Adrenal gland (tissue), 12 donors: Measurements from ENCODE around the gene SOX8. TPM values are rescaled to one million over a fixed set of nuclear protein-coding genes. Genes with fewer than 3 reads are reported as not detected.
A peak's percentile ranks its signal among the peaks of the same experiment; 100 is the strongest.

Source experiments
- DNase-seq, 7 donors: peaks; one replicate each; pipeline ENCODE4 v3.0.0-alpha.2; 2019 to 2020
- H3K27ac ChIP-seq, 5 donors: fragments of 200-600 bp; sonication (generic) in 4 of 5; 1 replicate in 3 of 5; 2 replicates in 2 of 5; pipeline versions ENCODE4 v1.5.1 to v1.8.0; 2016 to 2020; ENCODE audit warnings: mild to moderate bottlenecking in 1 of 5
- H3K27me3 ChIP-seq: fragments of 200-600 bp; 2 replicates; pipeline ENCODE4 v1.8.0; 2021
- H3K36me3 ChIP-seq, 2 donors: fragments of 200-600 bp; replicated peaks in 1 of 2; 1 replicate in 1 of 2; 2 replicates in 1 of 2; pipeline versions ENCODE4 v1.5.1 to v1.8.0; 2018 to 2022
- H3K4me1 ChIP-seq, 2 donors: fragments of 200-600 bp; replicated peaks in 1 of 2; 1 replicate in 1 of 2; 2 replicates in 1 of 2; pipeline versions ENCODE4 v1.5.1 to v1.8.0; 2018 to 2021
- H3K4me3 ChIP-seq, 4 donors: fragments of 200-600 bp; sonication (generic) in 3 of 4; one replicate each; pipeline ENCODE4 v1.5.1; 2016 to 2018
- H3K9me3 ChIP-seq, 3 donors: fragments of 200-600 bp; sonication (generic) in 1 of 3; replicated peaks in 1 of 3; 1 replicate in 2 of 3; 2 replicates in 1 of 3; pipeline versions ENCODE4 v1.5.1 to v1.8.0; 2016 to 2021
- CTCF ChIP-seq, 6 experiments: fragments of 450-650 bp in 4 of 6; fragments of 200-600 bp in 2 of 6; sonication (generic) in 1 of 6; IDR thresholded peaks; 1 replicate in 5 of 6; 2 replicates in 1 of 6; pipeline versions ENCODE4 v1.5.1 to v1.8.0; 2016 to 2021; ENCODE audit warnings: antibody characterized with exemption in 6 of 6, mild to moderate bottlenecking in 2 of 6, moderate library complexity in 1 of 6
- POLR2A ChIP-seq, 2 donors: fragments of 450-650 bp; IDR thresholded peaks; one replicate each; pipeline ENCODE4 v1.6.1; 2017; ENCODE audit warnings: antibody characterized with exemption in 2 of 2, mild to moderate bottlenecking in 2 of 2, moderate library complexity in 1 of 2
- WGBS, 4 donors: extraction: QIAGEN DNeasy Blood & Tissue Kit in 2 of 4; methylation state at CpG; one replicate each; pipeline versions ENCODE4 v1.1.5 to v1.1.7; 2013 to 2017; 5-methylcytosine and 5-hydroxymethylcytosine counted together
- intact Hi-C, 2 donors: fragments of 100-400 bp; cut with DNase I; formaldehyde crosslinking; loops; one replicate each; pipeline versions ENCODE4 v1.14.1 to v1.15.0; 2022 to 2023
- polyA plus RNA-seq, 3 donors: library from polyadenylated mRNA; stranded (reverse); fragments of 200-250 nt in 2 of 3; fragments of 350-450 nt in 1 of 3; fragmentation: Illumina TruSeq in 1 of 3; extraction: RNeasy Lipid Tissue Mini Kit (QIAGEN cat#74804) in 1 of 3; gene quantifications; one replicate each; pipeline ENCODE4 v1.2.3, GENCODE V29; 2013 to 2014
- total RNA-seq, 9 donors: library from RNA; depleted of rRNA in 4 of 9; stranded (reverse); fragments of >200 nt in 4 of 9; fragments of 120-200 nt in 1 of 9; fragmentation: NEBNext Ultra II Directional in 1 of 9; extraction: Animal tissue kit (Norgen Biotek cat#: 25700) in 1 of 9; gene quantifications; one replicate each; pipeline versions ENCODE4 v1.1.0 to v1.2.4, GENCODE V29; 2013 to 2023
- donor health status: healthy with polysubstance abuse.
- donor health status: Bipolar disorder and iron deficiency.
- donor health status: DM: yes; HTN: yes; CAD: no.
- donor health status: DM: no; HTN: no; CAD: no.
- donor health status: DM: no; HTN: no; CAD: no.
- donor health status: DM: yes; HTN: yes; CAD: no.

SOX8 gene
- total and polyA plus RNA-seq, 12 donors = 0.04 to 2.1 (median 0.69) TPM

DNA sequence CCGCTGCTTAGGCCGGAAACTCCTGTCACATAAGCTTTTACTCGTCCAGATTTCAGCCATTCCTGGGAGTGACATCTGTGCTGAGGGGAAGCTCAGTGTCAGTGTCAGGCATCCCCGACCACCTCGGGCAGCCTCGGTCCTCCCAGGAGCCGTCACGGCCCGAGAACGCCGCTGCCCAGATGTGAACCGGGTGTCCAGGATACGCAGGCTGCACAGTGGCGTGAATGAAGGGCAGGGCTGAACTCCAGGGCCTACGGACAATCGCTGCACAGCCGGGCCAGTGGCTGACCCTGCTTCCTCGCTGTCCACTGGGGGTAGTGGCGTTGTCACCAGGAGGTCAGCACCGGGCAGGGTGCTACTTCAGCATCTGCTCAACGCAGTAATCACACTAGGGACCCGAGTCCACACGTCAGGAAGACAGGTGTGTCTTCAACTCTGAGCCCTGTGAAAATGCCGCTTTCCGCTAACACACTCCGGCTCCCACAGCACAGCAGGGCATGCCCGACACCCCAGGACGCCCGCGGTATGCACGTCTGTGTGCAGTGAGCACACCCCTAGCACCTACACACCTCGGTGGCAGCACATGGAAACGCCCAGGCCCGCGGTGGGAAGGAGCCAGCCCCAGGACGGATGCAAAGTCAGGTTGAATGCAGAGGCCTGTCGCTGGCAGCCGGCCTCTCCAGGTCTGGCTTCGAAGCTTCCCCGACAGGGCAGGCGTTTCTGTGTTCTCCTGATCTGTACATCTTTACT, 13.8 kb upstream of the SOX8 start:
- H3K27me3 ChIP-seq = no peaks in the 10 kb centered on the region

GRCh38 chr16:968620-969019, 12.9 kb upstream of the SOX8 start:
- no peak for DNase-seq
- intact Hi-C loops = no loop called here
- Histone ChIP-seq H3K27ac (no peak overlapping the region), H3K27me3 (no peaks in the 10 kb centered on the region), H3K4me3 (no peak overlapping the region), H3K4me1 (peaks cover 9 to 15% of the 10 kb centered on the region in 2 donors), H3K36me3 (no peaks in the 10 kb centered on the region), H3K9me3 (no peaks in the 10 kb centered on the region)
- no peak for TF ChIP-seq CTCF (IDR thresholded peaks at IDR 0.05)
- no peak for TF ChIP-seq POLR2A (IDR thresholded peaks at IDR 0.05)
- WGBS, 4 donors = 77 to 87% (median 79%) methylated on average over 8 of the region's 8 CpGs

More for the DNA sequence above, 13.8 kb upstream of the SOX8 start:
- H3K9me3 ChIP-seq = no peaks in the 10 kb centered on the region
- peaks cover 9 to 15% of the 10 kb centered on the region in 2 donors for H3K4me1 ChIP-seq
- intact Hi-C loops = no loop called here
- no peaks in the 10 kb centered on the region for H3K36me3 ChIP-seq
- DNase-seq = peak in 1 of 7 donors; percentile 11
- no peak overlapping the region for H3K4me3 ChIP-seq
- no peak for TF ChIP-seq POLR2A (IDR thresholded peaks at IDR 0.05)
- no peak for TF ChIP-seq CTCF (IDR thresholded peaks at IDR 0.05)
- no peak overlapping the region for H3K27ac ChIP-seq
- WGBS, 4 donors = 89 to 96% (median 91%) methylated on average over 19 to 41 of the region's 41 CpGs

DNA sequence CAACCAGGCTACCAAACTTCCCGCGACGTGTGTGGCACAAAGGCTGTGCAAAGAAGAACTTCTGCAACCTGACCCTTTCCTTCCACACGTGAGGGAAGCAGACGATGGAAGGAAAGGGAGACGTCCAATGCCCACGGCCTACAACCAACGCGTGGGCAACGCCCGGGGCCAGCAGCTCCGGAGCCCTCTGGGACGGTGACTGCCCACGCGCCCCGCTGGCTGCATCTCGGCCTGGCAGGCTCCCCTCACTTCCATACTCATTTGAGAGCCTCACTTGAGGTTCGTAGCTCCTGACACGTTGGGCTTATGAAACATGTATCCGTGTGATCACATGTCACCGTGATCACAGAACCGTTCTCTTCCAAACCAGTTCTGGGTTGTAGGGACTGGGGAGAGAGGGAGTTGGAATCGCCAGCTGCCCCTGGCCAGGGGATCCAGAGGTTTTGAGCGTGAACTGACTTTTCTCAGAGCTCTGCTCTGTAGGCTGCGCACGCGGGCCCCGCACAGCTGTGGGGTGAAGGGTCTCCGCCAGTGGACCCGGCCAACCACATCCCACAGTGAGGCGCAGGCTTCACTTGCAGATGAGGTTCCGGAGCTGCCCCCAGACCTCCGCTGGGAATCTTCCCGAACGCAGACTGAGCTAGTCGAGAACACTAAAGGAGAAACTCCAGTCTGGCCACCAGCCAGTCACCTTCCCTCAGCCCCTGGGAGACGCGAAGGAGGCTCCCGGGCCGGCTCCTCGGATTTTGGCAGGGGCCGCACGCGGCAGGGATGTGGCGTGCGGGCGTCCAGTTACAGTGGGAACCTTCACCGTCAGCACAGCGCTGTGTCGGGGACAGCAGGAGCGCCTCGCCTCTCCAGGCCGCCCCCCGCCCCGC, 11.8 kb upstream of the SOX8 start:
- intact Hi-C loops = no loop called here
- H3K27ac ChIP-seq = peak overlapping the region in 4 of 5 donors; percentile 59 to 85 (median 62)
- no peaks in the 10 kb centered on the region for H3K27me3 ChIP-seq
- peak in 5 of 7 donors; percentile 44 to 60 (median 49) for DNase-seq
- peak overlapping the region; percentile 27 to 98 (median 66) for H3K4me3 ChIP-seq
- 50 to 81% (median 57%) methylated on average over 31 to 55 of the region's 55 CpGs for WGBS, 4 donors
- H3K9me3 ChIP-seq = no peaks in the 10 kb centered on the region
- TF ChIP-seq CTCF (IDR thresholded peaks at IDR 0.05) (no peak), POLR2A (IDR thresholded peaks at IDR 0.05) (no peak)
- peaks cover 9 to 15% of the 10 kb centered on the region in 2 donors for H3K4me1 ChIP-seq
- no peaks in the 10 kb centered on the region for H3K36me3 ChIP-seq

GRCh38 chr16:970386-970765, 11.2 kb upstream of the SOX8 start:
- Histone ChIP-seq H3K9me3 (no peaks in the 10 kb centered on the region), H3K4me3 (peak overlapping the region; percentile 27 to 98 (median 66)), H3K27ac (peak overlapping the region in 4 of 5 donors; percentile 59 to 85 (median 62)), H3K36me3 (no peaks in the 10 kb centered on the region), H3K27me3 (no peaks in the 10 kb centered on the region), H3K4me1 (peaks cover 9 to 15% of the 10 kb centered on the region in 2 donors)
- TF ChIP-seq CTCF (IDR thresholded peaks at IDR 0.05) (no peak), POLR2A (IDR thresholded peaks at IDR 0.05) (no peak)
- DNase-seq = no peak
- intact Hi-C loops = no loop called here
- WGBS, 4 donors = 0% methylated on average over 36 to 42 of the region's 42 CpGs; no CpG with 5 or more reads in 2 of the 4 donors
